Measurements from ENCODE around the gene ABHD14A.

ABHD14A gene

GRCh38 chr3:51997172-51997571 is 22.3 kb downstream of the ABHD14A start:
- DNase-seq = no peak
- peaks cover 0 to 6% of the 10 kb centered on the region in 2 donors for H3K27me3 Mint-ChIP-seq
- peaks cover 22 to 44% of the 10 kb centered on the region in 2 donors for H3K4me1 Mint-ChIP-seq
- H3K27ac Mint-ChIP-seq = no peak overlapping the region
- ATAC-seq (replicated peaks) = no peak
- H3K4me3 Mint-ChIP-seq = no peak overlapping the region
- peaks cover 32 to 34% of the 10 kb centered on the region in 2 donors for H3K36me3 Mint-ChIP-seq
- H3K9me3 Mint-ChIP-seq = no peaks in the 10 kb centered on the region

GRCh38 chr3:51997935-51998596 is 23.2 kb downstream of the ABHD14A start:
- Mint-ChIP-seq H3K36me3 (peaks cover 25 to 27% of the 10 kb centered on the region in 2 donors), H3K4me3 (no peak overlapping the region), H3K27ac (no peak overlapping the region), H3K9me3 (no peaks in the 10 kb centered on the region), H3K4me1 (peaks cover 17 to 37% of the 10 kb centered on the region in 2 donors), H3K27me3 (peaks cover 0 to 9% of the 10 kb centered on the region in 2 donors)
- ATAC-seq (replicated peaks) (no peak), DNase-seq (no peak)

- DNase-seq (no peak), ATAC-seq (replicated peaks) (no peak)
- no peak overlapping the region for H3K4me3 Mint-ChIP-seq
- peaks cover 19 to 21% of the 10 kb centered on the region in 2 donors for H3K36me3 Mint-ChIP-seq
- H3K27ac Mint-ChIP-seq = no peak overlapping the region
- peaks cover 0 to 11% of the 10 kb centered on the region in 2 donors for H3K27me3 Mint-ChIP-seq
- no peaks in the 10 kb centered on the region for H3K9me3 Mint-ChIP-seq
- H3K4me1 Mint-ChIP-seq = peaks cover 14 to 30% of the 10 kb centered on the region in 2 donors
These were observed 23.9 kb downstream of the ABHD14A start for GRCh38 chr3:51998774-51999173.

- H3K36me3 Mint-ChIP-seq = peaks cover 10% of the 10 kb centered on the region in 2 donors
- H3K4me3 Mint-ChIP-seq = no peak overlapping the region
- DNase-seq (no peak), ATAC-seq (replicated peaks) (no peak)
- peaks cover 10 to 20% of the 10 kb centered on the region in 2 donors for H3K4me1 Mint-ChIP-seq
- H3K9me3 Mint-ChIP-seq = no peaks in the 10 kb centered on the region
- no peak overlapping the region for H3K27ac Mint-ChIP-seq
- peaks cover 4 to 11% of the 10 kb centered on the region in 2 donors for H3K27me3 Mint-ChIP-seq
These were observed 25.0 kb downstream of the ABHD14A start for GRCh38 chr3:51999846-52000245.

- ATAC-seq (replicated peaks) = peak; percentile 96 to 98
- Mint-ChIP-seq H3K36me3 (no peaks in the 10 kb centered on the region), H3K27ac (no peak overlapping the region), H3K27me3 (peaks cover 11 to 19% of the 10 kb centered on the region in 2 donors), H3K4me1 (peaks cover 14 to 24% of the 10 kb centered on the region in 2 donors), H3K4me3 (no peak overlapping the region), H3K9me3 (no peaks in the 10 kb centered on the region)
- peak; percentile 78 for DNase-seq
These were observed 26.6 kb downstream of the ABHD14A start for GRCh38 chr3:52001443-52001974.

GRCh38 chr3:52002748-52003147 is 27.9 kb downstream of the ABHD14A start:
- no peaks in the 10 kb centered on the region for H3K36me3 Mint-ChIP-seq
- peaks cover 10 to 19% of the 10 kb centered on the region in 2 donors for H3K27me3 Mint-ChIP-seq
- H3K9me3 Mint-ChIP-seq = no peaks in the 10 kb centered on the region
- no peak overlapping the region for H3K27ac Mint-ChIP-seq
- no peak for DNase-seq
- H3K4me1 Mint-ChIP-seq = peaks cover 14 to 24% of the 10 kb centered on the region in 2 donors
- no peak overlapping the region for H3K4me3 Mint-ChIP-seq
- ATAC-seq (replicated peaks) = no peak

GRCh38 chr3:52004163-52004787 is 29.4 kb downstream of the ABHD14A start:
- H3K4me1 Mint-ChIP-seq = peaks cover 14 to 24% of the 10 kb centered on the region in 2 donors
- ATAC-seq (replicated peaks) (no peak), DNase-seq (no peak)
- H3K4me3 Mint-ChIP-seq = no peak overlapping the region
- H3K36me3 Mint-ChIP-seq = no peaks in the 10 kb centered on the region
- no peaks in the 10 kb centered on the region for H3K9me3 Mint-ChIP-seq
- H3K27me3 Mint-ChIP-seq = peaks cover 5 to 19% of the 10 kb centered on the region in 2 donors
- no peak overlapping the region for H3K27ac Mint-ChIP-seq

GRCh38 chr3:52004906-52005395 is 30.1 kb downstream of the ABHD14A start:
- Mint-ChIP-seq H3K4me1 (peaks cover 14 to 24% of the 10 kb centered on the region in 2 donors), H3K36me3 (no peaks in the 10 kb centered on the region), H3K9me3 (no peaks in the 10 kb centered on the region), H3K4me3 (no peak overlapping the region), H3K27ac (peak overlapping the region; percentile 48), H3K27me3 (peaks cover 5 to 19% of the 10 kb centered on the region in 2 donors)
- ATAC-seq (replicated peaks) = no peak
- DNase-seq = no peak

- no peaks in the 10 kb centered on the region for H3K36me3 Mint-ChIP-seq
- no peaks in the 10 kb centered on the region for H3K9me3 Mint-ChIP-seq
- H3K27ac Mint-ChIP-seq = no peak overlapping the region
- H3K27me3 Mint-ChIP-seq = peaks cover 5 to 19% of the 10 kb centered on the region in 2 donors
- ATAC-seq (replicated peaks) (no peak), DNase-seq (no peak)
- H3K4me1 Mint-ChIP-seq = peaks cover 14 to 24% of the 10 kb centered on the region in 2 donors
- H3K4me3 Mint-ChIP-seq = no peak overlapping the region
These were observed 30.7 kb downstream of the ABHD14A start for GRCh38 chr3:52005571-52005986.

GRCh38 chr3:52006017-52006819 is 31.4 kb downstream of the ABHD14A start:
- H3K27ac Mint-ChIP-seq = no peak overlapping the region
- peaks cover 14 to 23% of the 10 kb centered on the region in 2 donors for H3K4me1 Mint-ChIP-seq
- H3K36me3 Mint-ChIP-seq = no peaks in the 10 kb centered on the region
- DNase-seq = no peak
- H3K27me3 Mint-ChIP-seq = peaks cover 5 to 19% of the 10 kb centered on the region in 2 donors
- no peak for ATAC-seq (replicated peaks)
- no peaks in the 10 kb centered on the region for H3K9me3 Mint-ChIP-seq
- H3K4me3 Mint-ChIP-seq = no peak overlapping the region

- Mint-ChIP-seq H3K4me3 (no peak overlapping the region), H3K27ac (no peak overlapping the region), H3K27me3 (peaks cover 5 to 19% of the 10 kb centered on the region in 2 donors), H3K4me1 (peaks cover 10 to 18% of the 10 kb centered on the region in 2 donors), H3K9me3 (no peaks in the 10 kb centered on the region), H3K36me3 (no peaks in the 10 kb centered on the region)
- ATAC-seq (replicated peaks) (no peak), DNase-seq (no peak)
These were observed 31.9 kb downstream of the ABHD14A start for GRCh38 chr3:52006820-52007133.

- no peak for DNase-seq
- Mint-ChIP-seq H3K36me3 (no peaks in the 10 kb centered on the region), H3K9me3 (no peaks in the 10 kb centered on the region), H3K27me3 (peaks cover 5 to 19% of the 10 kb centered on the region in 2 donors), H3K27ac (no peak overlapping the region), H3K4me1 (peaks cover 7 to 15% of the 10 kb centered on the region in 2 donors), H3K4me3 (no peak overlapping the region)
- no peak for ATAC-seq (replicated peaks)
These were observed 32.4 kb downstream of the ABHD14A start for GRCh38 chr3:52007291-52007690.

- no peaks in the 10 kb centered on the region for H3K9me3 Mint-ChIP-seq
- H3K27ac Mint-ChIP-seq = no peak overlapping the region
- DNase-seq (no peak), ATAC-seq (replicated peaks) (no peak)
- peaks cover 0 to 8% of the 10 kb centered on the region in 2 donors for H3K27me3 Mint-ChIP-seq
- no peaks in the 10 kb centered on the region for H3K36me3 Mint-ChIP-seq
- H3K4me1 Mint-ChIP-seq = peaks cover 7 to 12% of the 10 kb centered on the region in 2 donors
- H3K4me3 Mint-ChIP-seq = no peak overlapping the region
These were observed 35.6 kb downstream of the ABHD14A start for GRCh38 chr3:52010431-52010830.

- no peaks in the 10 kb centered on the region for H3K9me3 Mint-ChIP-seq
These were observed 37.8 kb downstream of the ABHD14A start for GRCh38 chr3:52012699-52013098.

More at GRCh38 chr3:52012699-52013098, 37.8 kb downstream of the ABHD14A start:
- H3K4me1 Mint-ChIP-seq = peaks cover 2 to 7% of the 10 kb centered on the region in 2 donors
- no peak overlapping the region for H3K4me3 Mint-ChIP-seq
- DNase-seq (no peak), ATAC-seq (replicated peaks) (no peak)
- H3K27ac Mint-ChIP-seq = no peak overlapping the region
- H3K27me3 Mint-ChIP-seq = peaks cover 4 to 8% of the 10 kb centered on the region in 2 donors
- H3K36me3 Mint-ChIP-seq = no peaks in the 10 kb centered on the region

All from stimulated activated naive B cell treated with anti-CD40 and anti-IgM and Interleukin-4, amounts not matched to agents 10 μg/mL and 1 μg/mL and 100 μg/mL, for 72 hours (primary cell).